Thoracic aorta (tissue), 2 donors: ENCODE data around the gene PDGFD. TPM values are rescaled to one million over a fixed set of nuclear protein-coding genes. Genes with fewer than 3 reads are reported as not detected.

ENCODE experiments used
- ATAC-seq: fragments of 150-250 bp; one replicate; pipeline ENCODE4 v1.8.0; 2017; ENCODE audit warnings: low read depth; ENCODE audit not compliant: insufficient number of reproducible peaks, low FRiP score
- DNase-seq: peaks from one replicate; pipeline ENCODE4 v3.0.0-alpha.2; 2020; ENCODE audit warnings: low spot score
- H3K27ac ChIP-seq, 2 donors: fragments of 200-600 bp; sonication (generic); 1 replicate in 1 of 2; 2 replicates in 1 of 2; pipeline ENCODE4 v1.5.1; 2016; ENCODE audit warnings: mild to moderate bottlenecking in 2 of 2, moderate library complexity in 2 of 2
- H3K27me3 ChIP-seq: fragments of 200-600 bp; sonication (generic); replicated peaks from 2 replicates; pipeline ENCODE4 v1.6.0; 2016; ENCODE audit warnings: mild to moderate bottlenecking; ENCODE audit not compliant: insufficient read depth
- H3K36me3 ChIP-seq: fragments of 200-600 bp; sonication (generic); one replicate; pipeline ENCODE4 v1.5.1; 2016
- H3K4me1 ChIP-seq, 2 donors: fragments of 200-600 bp; sonication (generic); 1 replicate in 1 of 2; 2 replicates in 1 of 2; pipeline versions ENCODE4 v1.5.1 to v1.6.0; 2016; ENCODE audit warnings: low read depth in 2 of 2, mild to moderate bottlenecking in 1 of 2; ENCODE audit not compliant: control insufficient read depth in 1 of 2
- H3K4me3 ChIP-seq: fragments of 200-600 bp; sonication (generic); 2 replicates; pipeline ENCODE4 v1.5.1; 2016; ENCODE audit warnings: mild to moderate bottlenecking
- H3K9me3 ChIP-seq: fragments of 200-600 bp; sonication (generic); 2 replicates; pipeline ENCODE4 v1.5.1; 2016
- total RNA-seq, 2 donors: library from RNA; depleted of rRNA; stranded (reverse); fragments of >200 nt; gene quantifications; one replicate each; pipeline versions ENCODE4 v1.1.0 to v1.2.3, GENCODE V29; 2016
- TF ChIP-seq, protein P1 (sequence below): fragments of 200-600 bp; sonication (generic); IDR thresholded peaks from one replicate; pipeline ENCODE4 v1.5.1; 2019; ENCODE audit warnings: antibody characterized with exemption

PDGFD gene
- total RNA-seq, 2 donors from 2014 or later, result 135 to 152 TPM

DNA sequence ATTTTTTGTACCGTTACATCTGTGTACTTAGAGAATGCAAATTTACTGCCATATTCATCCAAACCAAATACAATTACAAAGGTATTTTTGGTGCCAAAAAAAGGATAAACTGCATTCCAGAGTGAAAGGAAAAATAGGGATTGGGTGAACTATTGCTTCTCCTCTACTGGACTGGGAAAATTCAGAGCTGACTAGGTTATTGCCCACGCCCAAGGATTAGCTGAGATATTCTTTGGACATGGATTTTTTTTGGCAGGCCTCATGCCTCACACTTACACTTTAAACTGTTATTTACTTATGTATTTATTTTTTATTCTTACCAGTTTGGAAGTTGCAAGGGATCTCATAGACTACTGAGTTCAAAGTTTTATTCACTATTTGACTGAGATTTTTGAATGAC lies 203.8 kb downstream of the PDGFD start:
- H3K27me3 ChIP-seq, result no peaks in the 10 kb centered on the region
- no peaks in the 10 kb centered on the region for H3K9me3 ChIP-seq
- H3K4me1 ChIP-seq, result peaks cover 0 to 7% of the 10 kb centered on the region in 2 donors
- H3K36me3 ChIP-seq, result no peaks in the 10 kb centered on the region
- H3K27ac ChIP-seq, result no peak overlapping the region
- DNase-seq (no peak), ATAC-seq (no peak)
- no peak overlapping the region for H3K4me3 ChIP-seq
- TF ChIP-seq, protein P1, sequence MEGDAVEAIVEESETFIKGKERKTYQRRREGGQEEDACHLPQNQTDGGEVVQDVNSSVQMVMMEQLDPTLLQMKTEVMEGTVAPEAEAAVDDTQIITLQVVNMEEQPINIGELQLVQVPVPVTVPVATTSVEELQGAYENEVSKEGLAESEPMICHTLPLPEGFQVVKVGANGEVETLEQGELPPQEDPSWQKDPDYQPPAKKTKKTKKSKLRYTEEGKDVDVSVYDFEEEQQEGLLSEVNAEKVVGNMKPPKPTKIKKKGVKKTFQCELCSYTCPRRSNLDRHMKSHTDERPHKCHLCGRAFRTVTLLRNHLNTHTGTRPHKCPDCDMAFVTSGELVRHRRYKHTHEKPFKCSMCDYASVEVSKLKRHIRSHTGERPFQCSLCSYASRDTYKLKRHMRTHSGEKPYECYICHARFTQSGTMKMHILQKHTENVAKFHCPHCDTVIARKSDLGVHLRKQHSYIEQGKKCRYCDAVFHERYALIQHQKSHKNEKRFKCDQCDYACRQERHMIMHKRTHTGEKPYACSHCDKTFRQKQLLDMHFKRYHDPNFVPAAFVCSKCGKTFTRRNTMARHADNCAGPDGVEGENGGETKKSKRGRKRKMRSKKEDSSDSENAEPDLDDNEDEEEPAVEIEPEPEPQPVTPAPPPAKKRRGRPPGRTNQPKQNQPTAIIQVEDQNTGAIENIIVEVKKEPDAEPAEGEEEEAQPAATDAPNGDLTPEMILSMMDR, result no peak

DNA sequence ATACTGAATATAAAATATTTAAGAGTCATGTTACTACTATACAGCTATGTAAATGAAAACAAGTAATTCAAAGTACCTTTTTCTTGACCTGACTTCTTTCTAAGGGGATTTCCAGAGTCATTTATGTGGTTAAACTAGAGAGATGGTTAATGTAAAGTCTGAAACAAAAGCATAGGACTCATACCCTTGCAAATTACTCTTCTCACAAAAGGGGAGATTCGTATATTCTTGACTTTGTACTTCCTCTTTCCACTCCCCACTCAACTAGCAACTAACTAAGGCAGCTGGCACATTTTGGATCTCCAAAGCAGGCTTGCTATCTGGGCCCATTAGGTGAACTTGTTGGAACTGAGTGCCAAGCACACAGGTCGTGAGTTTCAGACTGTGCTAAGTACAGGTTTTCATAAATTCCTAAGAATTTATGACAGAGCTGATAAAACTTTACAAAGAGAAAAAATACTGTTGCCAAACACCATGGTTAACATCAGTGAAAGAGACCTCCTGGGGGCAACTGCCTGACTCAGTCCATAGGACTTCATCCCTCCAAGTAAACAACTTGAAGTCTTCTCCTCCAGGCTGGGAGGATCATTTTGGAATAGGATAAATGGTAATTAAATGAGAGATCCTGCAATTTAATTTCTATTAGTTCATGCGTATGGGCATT lies 204.5 kb downstream of the PDGFD start:
- TF ChIP-seq, protein P1, result no peak
- H3K27me3 ChIP-seq, result no peaks in the 10 kb centered on the region
- H3K36me3 ChIP-seq, result no peaks in the 10 kb centered on the region
- ATAC-seq (no peak), DNase-seq (no peak)
- no peak overlapping the region for H3K4me3 ChIP-seq
- H3K4me1 ChIP-seq, result peaks cover 0 to 7% of the 10 kb centered on the region in 2 donors
- H3K27ac ChIP-seq, result no peak overlapping the region
- no peaks in the 10 kb centered on the region for H3K9me3 ChIP-seq

DNA sequence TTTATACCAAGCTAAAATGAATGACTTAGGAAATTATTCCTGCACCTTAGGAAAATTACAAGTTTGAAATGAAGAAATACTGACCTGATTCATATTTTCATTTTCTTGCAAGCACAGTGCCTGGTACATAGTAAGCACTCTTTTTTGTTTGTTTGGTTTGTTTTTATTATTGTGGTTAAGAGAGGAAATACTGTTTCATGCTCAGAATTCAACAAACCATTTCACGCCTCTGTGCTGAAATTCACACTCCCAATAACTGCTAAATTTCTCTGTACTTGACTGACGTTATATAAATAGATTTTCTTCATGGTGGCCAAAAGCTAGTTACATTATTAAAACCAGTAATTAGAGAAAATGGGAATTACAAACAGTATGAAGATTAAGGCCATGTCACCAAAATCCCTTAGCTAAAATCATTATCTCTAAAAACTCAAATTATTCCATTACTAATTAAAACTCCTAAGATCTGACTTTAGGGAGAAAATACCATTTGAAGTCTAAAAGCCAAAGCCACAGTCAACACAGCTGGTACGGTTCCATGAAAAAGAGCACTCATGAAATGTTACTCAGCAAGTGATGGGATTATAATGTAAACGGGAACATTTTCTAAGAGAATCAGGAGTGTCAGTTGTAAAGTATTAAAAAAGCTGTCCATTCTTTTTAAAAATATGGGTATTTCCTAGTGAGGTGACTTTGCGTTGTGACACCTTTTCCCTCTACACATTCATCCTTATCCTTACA lies 205.3 kb downstream of the PDGFD start:
- no peaks in the 10 kb centered on the region for H3K9me3 ChIP-seq
- TF ChIP-seq, protein P1, result no peak
- no peak overlapping the region for H3K27ac ChIP-seq
- no peak overlapping the region for H3K4me3 ChIP-seq
- no peak for ATAC-seq
- peaks cover 0 to 7% of the 10 kb centered on the region in 2 donors for H3K4me1 ChIP-seq
- H3K36me3 ChIP-seq, result no peaks in the 10 kb centered on the region
- H3K27me3 ChIP-seq, result no peaks in the 10 kb centered on the region
- no peak for DNase-seq

DNA sequence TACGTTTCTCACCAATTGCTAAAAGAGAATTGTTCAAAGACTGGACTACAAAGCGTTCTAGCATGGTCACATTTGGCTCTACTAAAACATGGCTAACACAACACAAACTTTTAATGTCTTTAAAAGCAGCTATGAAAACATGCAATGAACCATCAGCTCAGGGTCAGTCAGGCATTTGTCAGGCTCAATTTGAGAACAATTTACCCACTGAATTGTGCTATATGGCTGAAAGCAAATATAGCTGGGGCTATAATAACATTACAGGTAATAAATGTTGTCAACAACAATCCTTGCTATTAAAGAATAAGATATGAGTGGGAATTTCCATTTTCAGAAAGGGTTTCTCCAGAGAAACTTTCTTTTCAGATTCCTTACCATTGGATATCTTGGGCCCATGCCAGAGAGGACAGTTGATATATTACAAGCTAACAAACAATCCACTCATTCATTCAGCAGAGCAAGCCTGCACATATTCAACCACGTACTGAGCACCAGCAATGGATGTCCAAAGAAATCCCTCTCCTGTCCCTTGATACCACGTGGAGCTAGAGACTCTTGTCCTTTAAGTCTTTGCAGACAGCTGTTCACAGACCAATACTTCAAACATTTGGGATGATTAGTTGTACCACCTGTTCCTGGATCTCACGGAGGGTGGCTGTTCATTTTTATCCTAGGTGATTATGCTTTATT lies 210.0 kb downstream of the PDGFD start:
- Histone ChIP-seq H3K4me3 (no peak overlapping the region), H3K9me3 (no peaks in the 10 kb centered on the region), H3K27ac (no peak overlapping the region), H3K4me1 (no peaks in the 10 kb centered on the region), H3K27me3 (no peaks in the 10 kb centered on the region), H3K36me3 (no peaks in the 10 kb centered on the region)
- TF ChIP-seq, protein P1, result no peak
- no peak for ATAC-seq
- DNase-seq, result no peak

DNA sequence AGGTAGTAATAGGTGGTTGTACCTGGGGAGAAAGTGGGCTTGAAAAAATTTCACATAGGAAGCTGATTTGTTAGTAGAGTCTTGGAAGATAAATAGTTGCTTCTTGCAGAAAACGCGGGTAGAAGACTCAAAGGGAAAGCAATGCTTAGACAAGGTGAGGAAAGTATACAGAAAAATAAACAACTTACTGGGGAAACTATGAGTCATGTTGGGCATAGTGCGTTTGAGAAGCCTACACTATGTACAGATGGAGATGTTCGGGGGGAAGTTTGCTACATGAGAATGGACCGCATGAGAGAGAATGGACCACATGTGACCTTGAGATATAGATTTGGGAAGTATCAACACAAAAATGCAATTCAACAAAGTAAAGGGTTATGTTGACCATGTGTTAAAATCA lies 214.2 kb downstream of the PDGFD start:
- no peak overlapping the region for H3K4me3 ChIP-seq
- no peaks in the 10 kb centered on the region for H3K36me3 ChIP-seq
- DNase-seq (no peak), ATAC-seq (no peak)
- TF ChIP-seq, protein P1, result no peak
- H3K9me3 ChIP-seq, result no peaks in the 10 kb centered on the region
- H3K27ac ChIP-seq, result no peak overlapping the region
- H3K4me1 ChIP-seq, result peaks cover 26 to 30% of the 10 kb centered on the region in 2 donors
- no peaks in the 10 kb centered on the region for H3K27me3 ChIP-seq
